Measurements from ENCODE around the gene ZNF407. TPM values are rescaled to one million over a fixed set of nuclear protein-coding genes. Genes with fewer than 3 reads are reported as not detected.

The ZNF407 gene
- total and polyA plus RNA-seq, 4 donors = 2.8 to 34.9 (median 9.5) TPM

DNA sequence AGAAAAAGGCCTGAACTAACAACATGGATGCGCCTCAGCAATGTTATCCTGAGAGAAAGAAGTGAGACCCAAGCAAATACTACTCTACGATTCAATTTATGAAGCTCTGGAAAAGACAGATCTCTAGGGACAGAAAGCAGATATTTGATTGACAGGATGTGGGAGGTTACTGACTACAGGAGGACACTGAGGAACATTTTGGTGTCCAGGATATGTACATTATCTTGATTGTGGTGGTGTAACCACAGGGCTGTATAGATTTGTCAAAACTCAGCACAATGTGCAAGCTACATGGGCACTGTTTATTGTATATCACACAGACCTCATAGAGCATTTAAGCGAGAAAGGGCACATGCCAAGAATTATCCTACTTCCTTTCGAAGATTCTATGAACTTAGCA, 391.5 kb downstream of the ZNF407 start:
- no peaks in the 10 kb centered on the region for H3K27me3 ChIP-seq (ENCODE audit: control insufficient read depth in 3 of 3, insufficient read depth in 3 of 3, low read length in 2 of 3)
- H3K36me3 ChIP-seq (ENCODE audit: control insufficient read depth in 4 of 4, insufficient read depth in 4 of 4, low read length in 4 of 4) = no peaks in the 10 kb centered on the region
- 97 to 98% methylated on average over 4 of the region's 4 CpGs for WGBS, 2 donors
- TF ChIP-seq, protein P1, sequence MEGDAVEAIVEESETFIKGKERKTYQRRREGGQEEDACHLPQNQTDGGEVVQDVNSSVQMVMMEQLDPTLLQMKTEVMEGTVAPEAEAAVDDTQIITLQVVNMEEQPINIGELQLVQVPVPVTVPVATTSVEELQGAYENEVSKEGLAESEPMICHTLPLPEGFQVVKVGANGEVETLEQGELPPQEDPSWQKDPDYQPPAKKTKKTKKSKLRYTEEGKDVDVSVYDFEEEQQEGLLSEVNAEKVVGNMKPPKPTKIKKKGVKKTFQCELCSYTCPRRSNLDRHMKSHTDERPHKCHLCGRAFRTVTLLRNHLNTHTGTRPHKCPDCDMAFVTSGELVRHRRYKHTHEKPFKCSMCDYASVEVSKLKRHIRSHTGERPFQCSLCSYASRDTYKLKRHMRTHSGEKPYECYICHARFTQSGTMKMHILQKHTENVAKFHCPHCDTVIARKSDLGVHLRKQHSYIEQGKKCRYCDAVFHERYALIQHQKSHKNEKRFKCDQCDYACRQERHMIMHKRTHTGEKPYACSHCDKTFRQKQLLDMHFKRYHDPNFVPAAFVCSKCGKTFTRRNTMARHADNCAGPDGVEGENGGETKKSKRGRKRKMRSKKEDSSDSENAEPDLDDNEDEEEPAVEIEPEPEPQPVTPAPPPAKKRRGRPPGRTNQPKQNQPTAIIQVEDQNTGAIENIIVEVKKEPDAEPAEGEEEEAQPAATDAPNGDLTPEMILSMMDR (IDR thresholded peaks at IDR 0.05; ENCODE audit: control extremely low read depth, extremely low read depth) = no peak
- no peak overlapping the region for H3K4me3 ChIP-seq
- DNase-seq (no peak), ATAC-seq (ENCODE audit: insufficient read depth, low FRiP score) (no peak)
- H3K9me3 ChIP-seq (ENCODE audit: control insufficient read depth in 4 of 4, insufficient read depth in 3 of 4, low read length in 3 of 4) = no peaks in the 10 kb centered on the region
- H3K27ac ChIP-seq (ENCODE audit: low read depth in 1 of 2, low read length in 1 of 2) = no peak overlapping the region
- peaks cover 0 to 8% (median 0%) of the 10 kb centered on the region in 5 donors for H3K4me1 ChIP-seq (ENCODE audit: control insufficient read depth in 5 of 5, insufficient read depth in 5 of 5, low read length in 5 of 5)
- no peak overlapping the region for H3K9ac ChIP-seq (ENCODE audit: insufficient read depth in 1 of 2, low read length in 2 of 2)

DNA sequence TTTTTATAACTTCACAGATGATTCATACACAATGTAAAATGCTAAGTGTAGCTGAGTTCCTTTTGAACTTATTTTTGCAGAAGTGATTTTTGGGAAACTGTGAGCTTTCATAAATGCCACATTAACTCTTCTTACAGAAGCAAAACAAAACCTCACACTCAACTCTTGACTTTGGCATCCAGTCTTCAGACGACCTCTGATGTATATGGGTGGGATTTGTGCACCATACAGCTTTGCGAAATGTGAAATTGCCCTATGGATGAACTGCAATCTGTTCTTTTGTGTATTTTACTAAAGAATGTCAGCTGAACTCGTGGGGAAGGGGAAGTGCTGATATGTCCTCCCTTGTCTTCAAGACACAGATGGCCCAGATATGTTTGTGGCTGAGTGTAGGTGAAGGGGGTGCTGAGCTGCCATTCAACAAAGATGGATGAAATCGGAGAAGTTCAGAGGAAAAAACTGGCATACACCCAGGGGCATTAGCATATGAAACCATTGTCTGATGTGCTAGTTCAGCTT, 393.0 kb downstream of the ZNF407 start:
- Histone ChIP-seq H3K9ac (ENCODE audit: insufficient read depth in 1 of 2, low read length in 2 of 2) (no peak overlapping the region), H3K4me3 (no peak overlapping the region), H3K36me3 (ENCODE audit: control insufficient read depth in 4 of 4, insufficient read depth in 4 of 4, low read length in 4 of 4) (no peaks in the 10 kb centered on the region), H3K27me3 (ENCODE audit: control insufficient read depth in 3 of 3, insufficient read depth in 3 of 3, low read length in 2 of 3) (no peaks in the 10 kb centered on the region), H3K4me1 (ENCODE audit: control insufficient read depth in 5 of 5, insufficient read depth in 5 of 5, low read length in 5 of 5) (peaks cover 0 to 8% (median 0%) of the 10 kb centered on the region in 5 donors), H3K9me3 (ENCODE audit: control insufficient read depth in 4 of 4, insufficient read depth in 3 of 4, low read length in 3 of 4) (no peaks in the 10 kb centered on the region), H3K27ac (ENCODE audit: low read depth in 1 of 2, low read length in 1 of 2) (peak overlapping the region in 1 of 2 donors; percentile 38)
- ATAC-seq (ENCODE audit: insufficient read depth, low FRiP score) (no peak), DNase-seq (peak; percentile 22 to 79 (median 71))
- 30 to 57% methylated on average over 4 of the region's 4 CpGs for WGBS, 2 donors
- TF ChIP-seq, protein P1 (IDR thresholded peaks at IDR 0.05; ENCODE audit: control extremely low read depth, extremely low read depth) = no peak

DNA sequence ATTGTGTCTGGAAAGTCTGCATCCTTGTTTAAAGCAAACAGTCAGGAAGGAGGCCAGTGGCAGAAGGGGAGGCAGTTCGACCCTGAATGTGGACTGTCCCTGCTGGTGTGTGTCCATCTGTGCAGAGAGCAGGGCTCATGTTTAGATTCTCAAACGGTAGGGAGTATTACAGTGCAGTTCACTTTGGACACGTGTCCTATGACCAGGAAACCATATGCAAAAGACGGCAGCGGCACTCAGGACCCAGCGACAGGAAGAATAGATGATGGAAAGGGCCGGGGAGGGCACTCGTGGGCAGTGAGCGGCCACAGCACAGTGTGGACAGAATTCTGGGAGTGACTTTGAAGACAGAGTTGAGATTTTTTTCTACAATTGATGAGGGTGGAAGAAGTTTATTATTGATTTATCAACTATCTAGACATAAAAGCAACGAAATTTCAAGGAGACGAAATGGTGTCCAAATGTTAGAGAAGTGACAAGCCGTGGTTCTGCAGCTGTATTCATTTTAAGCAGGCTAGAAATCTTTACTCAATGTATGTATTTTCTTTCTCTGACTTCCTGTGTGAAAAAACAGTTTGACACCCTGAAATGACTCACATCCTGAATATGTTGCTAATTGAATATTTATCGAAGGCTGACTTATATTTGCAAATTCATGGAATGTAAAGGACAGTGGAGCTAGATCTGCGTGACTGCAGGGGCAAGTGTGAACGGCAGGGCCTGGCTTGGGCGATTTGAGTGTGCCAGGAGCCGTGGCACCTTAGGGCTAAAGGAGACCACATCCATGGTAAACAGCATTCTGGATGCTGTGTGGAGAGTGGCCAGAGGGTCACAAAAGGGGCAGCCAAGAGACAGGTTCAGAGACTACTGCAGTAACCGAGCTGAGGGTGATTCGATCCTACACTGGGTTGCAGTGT, 397.1 kb downstream of the ZNF407 start:
- no peak overlapping the region for H3K4me3 ChIP-seq
- H3K36me3 ChIP-seq (ENCODE audit: control insufficient read depth in 4 of 4, insufficient read depth in 4 of 4, low read length in 4 of 4) = no peaks in the 10 kb centered on the region
- TF ChIP-seq, protein P1 (IDR thresholded peaks at IDR 0.05; ENCODE audit: control extremely low read depth, extremely low read depth) = no peak
- 70 to 71% methylated on average over 19 of the region's 19 CpGs for WGBS, 2 donors
- no peak overlapping the region for H3K9ac ChIP-seq (ENCODE audit: insufficient read depth in 1 of 2, low read length in 2 of 2)
- H3K4me1 ChIP-seq (ENCODE audit: control insufficient read depth in 5 of 5, insufficient read depth in 5 of 5, low read length in 5 of 5) = peaks cover 0 to 8% (median 0%) of the 10 kb centered on the region in 5 donors
- peak; percentile 36 for ATAC-seq (ENCODE audit: insufficient read depth, low FRiP score)
- no peaks in the 10 kb centered on the region for H3K27me3 ChIP-seq (ENCODE audit: control insufficient read depth in 3 of 3, insufficient read depth in 3 of 3, low read length in 2 of 3)
- DNase-seq = peak in 2 of 3 donors; percentile 16 to 20
- no peaks in the 10 kb centered on the region for H3K9me3 ChIP-seq (ENCODE audit: control insufficient read depth in 4 of 4, insufficient read depth in 3 of 4, low read length in 3 of 4)
- peak overlapping the region in 1 of 2 donors; percentile 42 for H3K27ac ChIP-seq (ENCODE audit: low read depth in 1 of 2, low read length in 1 of 2)
